NCI-H1048 (cell line): ENCODE data around the gene KRTAP5-4.
"Not testable (repeated sequence)": the region's sequence is repeated elsewhere in the genome, so short reads cannot be mapped to it uniquely, and the experiment has no call there.

ENCODE experiments used
- DNase-seq: peaks from one replicate; lab custom pipeline; 2025; lab: John Stamatoyannopoulos, UW

Gene KRTAP5-4

GRCh38 chr11:1637628-1638027, 15.7 kb upstream of the KRTAP5-4 start:
- no peak for DNase-seq

GRCh38 chr11:1636291-1636950, 14.5 kb upstream of the KRTAP5-4 start:
- DNase-seq = no peak

DNA sequence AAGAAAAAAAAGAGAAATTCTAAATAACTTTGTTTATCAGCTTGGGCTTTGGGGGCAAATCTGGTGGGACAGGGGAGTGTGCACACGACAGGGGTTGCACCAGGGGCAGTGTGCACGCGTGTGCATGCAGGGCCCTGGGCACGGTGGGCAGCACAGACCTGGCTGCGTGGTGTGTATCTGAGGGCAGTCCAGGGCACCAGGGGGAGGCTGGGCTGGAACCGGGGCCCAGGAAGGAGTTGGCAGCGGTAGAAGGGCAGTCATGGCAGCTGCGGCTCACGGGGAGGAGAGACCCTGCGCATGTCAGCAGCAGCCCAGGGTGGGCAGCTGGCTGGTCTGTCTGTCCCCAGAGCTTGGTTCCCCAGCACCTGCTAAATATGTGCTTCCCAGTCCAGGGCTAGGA, 11.9 kb upstream of the KRTAP5-4 start:
- DNase-seq = no peak

DNA sequence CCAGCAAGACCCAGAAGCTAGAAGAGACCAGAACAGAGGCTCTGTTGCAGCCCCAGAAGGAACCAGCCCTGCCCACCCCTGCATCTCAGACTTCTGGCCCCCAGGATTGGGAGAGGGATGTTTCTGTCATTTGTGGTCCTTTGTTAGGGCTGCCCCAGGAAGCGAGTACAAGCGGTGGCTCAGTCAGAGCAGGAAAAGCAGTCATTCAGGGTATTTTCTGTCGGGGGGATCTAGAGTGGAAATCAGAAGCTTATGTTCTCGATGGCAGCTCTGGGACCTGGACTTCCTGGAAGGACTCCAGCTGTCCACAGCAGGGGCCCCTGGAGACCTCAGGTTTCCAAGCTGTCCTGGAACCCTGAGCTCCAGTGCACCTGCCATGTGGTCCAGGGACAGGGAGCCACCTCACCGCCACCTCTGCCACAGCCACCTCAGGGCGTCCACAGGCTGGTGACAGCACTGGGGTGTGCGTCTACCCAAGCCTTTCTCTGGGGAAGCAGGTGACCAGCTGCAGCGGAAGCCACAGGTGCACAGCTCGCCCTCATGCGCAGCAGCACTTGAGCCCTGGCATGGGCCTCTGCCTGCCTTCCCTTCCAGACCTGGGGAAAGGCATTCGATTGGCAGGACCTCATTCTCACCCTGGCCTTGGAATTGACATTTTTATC, 10.2 kb upstream of the KRTAP5-4 start:
- no peak for DNase-seq

DNA sequence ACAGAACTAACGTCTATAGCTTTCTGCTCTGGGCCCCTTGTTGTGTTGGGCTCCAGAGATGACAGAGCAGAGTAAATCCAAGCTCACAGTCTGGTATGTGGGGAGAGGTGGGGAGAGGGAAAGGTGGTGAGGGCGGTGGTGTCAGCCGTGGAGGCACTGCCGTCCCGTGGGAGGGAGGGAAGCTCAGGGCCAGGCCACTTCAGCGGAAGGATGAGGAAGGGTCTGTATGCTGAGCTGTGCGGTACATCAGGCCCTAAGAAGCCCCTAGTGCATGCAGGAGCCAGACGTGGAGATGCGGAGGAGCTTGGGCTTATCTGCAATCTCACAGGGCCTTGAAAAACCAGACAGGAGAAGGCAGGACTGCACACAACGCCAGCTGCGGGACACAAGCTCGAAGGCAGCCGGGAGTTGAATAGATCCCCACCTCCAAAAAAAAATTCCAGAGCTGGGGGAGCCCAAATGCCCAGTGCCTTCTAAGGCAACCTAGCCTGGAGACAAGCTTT, 9.2 kb upstream of the KRTAP5-4 start:
- no peak for DNase-seq

DNA sequence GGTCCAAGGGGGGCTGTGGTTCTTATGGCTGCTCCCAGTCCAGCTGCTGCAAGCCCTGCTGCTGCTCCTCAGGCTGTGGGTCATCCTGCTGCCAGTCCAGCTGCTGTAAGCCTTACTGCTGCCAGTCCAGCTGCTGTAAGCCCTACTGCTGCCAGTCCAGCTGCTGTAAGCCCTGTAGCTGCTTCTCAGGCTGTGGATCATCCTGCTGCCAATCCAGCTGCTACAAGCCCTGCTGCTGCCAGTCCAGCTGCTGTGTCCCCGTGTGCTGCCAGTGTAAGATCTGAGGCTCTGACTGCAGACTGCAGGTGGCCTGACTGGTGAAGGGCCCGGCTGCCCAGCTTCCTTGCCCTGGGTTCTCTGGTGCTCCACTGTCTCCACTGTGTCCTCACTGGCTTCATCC, 8.3 kb upstream of the KRTAP5-4 start:
- DNase-seq = no peak

GRCh38 chr11:1629326-1630185, 7.6 kb upstream of the KRTAP5-4 start, which contains the start of gene KRTAP5-5:
Gene KRTAP5-5 (plus strand): TSS chr11:1629775. CDS start chr11:1629841, 66 bp downstream.
- no peak for DNase-seq

- DNase-seq = peak; percentile 11
Observed at GRCh38 chr11:1628506-1629325, 6.8 kb upstream of the KRTAP5-4 start.

DNA sequence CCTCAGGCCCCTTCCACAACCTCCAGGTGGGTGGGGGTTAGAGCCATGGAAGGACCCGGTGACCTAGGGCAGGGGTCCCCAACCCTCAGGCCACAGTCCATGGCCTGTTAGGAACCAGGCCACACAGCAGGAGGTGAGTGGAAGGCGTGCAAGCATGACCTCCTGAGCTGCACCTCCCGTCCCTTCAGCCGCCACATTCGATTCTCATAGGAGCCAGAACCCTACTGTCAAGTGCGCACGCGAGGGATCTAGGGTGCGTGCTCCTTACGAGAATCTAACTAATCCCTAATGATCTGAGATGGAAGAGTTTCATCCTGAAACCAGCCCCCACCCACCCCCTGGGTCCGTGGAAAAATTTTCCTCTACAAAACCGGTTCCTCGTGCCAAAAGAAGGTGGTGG, 3.6 kb upstream of the KRTAP5-4 start:
- DNase-seq = no peak

DNA sequence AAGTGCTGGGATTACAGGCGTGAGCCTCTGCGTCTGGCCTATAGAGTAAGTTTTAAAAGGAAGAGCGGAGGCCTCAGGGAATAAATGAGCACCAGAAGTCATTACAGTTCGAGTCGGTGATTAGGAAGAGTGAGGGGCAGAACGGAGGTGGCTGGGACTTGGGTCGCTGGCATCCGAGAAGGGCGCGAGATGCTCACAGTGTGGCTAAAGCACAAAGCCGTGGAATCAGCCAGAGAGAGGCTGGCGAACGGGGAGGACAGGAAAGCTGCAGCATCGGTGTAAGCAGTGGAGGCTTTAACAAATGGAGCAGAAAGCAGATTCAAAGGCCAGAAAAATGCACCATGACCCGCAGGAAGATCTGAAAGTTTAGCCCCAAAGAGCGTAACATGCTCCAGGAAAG, 2.7 kb upstream of the KRTAP5-4 start:
- no peak for DNase-seq

GRCh38 chr11:1623716-1624115, 1.8 kb upstream of the KRTAP5-4 start:
- DNase-seq = no peak

- DNase-seq = no peak
Observed at GRCh38 chr11:1619449-1619848, 2.5 kb downstream of the KRTAP5-4 start.

DNA sequence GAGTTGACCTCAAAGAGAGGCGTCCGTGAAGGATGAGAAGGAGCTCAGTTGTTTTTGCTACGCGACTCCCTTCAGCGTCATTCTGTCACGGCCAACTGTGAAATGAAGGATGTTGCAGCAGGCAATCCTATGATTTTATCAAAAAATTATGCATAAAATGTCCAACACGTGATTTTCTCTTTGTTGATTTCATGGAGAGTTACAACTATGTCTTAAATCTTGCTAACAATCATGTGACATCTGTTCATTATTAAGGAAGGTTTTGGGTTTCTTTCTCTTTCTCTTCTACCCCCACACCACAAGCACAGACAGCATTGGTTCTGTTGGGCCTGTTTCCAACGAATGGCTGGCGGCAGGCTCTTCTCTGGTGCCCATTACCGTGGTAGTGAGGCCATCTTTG, 3.7 kb downstream of the KRTAP5-4 start:
- no peak for DNase-seq

DNA sequence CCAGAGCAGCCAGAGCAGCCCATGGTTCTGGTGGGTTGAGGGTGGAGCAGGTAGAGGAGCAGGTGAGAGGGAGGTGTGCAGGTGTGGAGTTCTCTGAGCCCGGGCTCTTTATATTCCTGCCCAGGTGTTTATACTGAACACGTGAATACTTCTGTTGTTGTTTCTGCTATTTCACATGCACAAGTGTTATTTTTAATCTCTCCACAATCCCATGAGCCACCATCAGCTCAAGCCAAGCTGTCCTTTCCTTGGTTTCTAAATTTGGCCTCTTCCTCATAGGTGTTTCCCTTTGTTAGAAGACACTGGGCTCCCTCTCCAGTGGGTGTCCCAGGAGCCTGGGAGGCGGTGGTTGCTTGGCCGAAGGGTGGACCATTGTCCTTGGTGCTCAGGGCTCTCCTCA, 13.6 kb downstream of the KRTAP5-4 start, which contains the start of gene KRTAP5-3:
Gene KRTAP5-3, minus strand, starts transcription at position 101 of the 400 bp plus-strand sequence. Its CDS starts 78 bp downstream, at position 23.
- DNase-seq = no peak

DNA sequence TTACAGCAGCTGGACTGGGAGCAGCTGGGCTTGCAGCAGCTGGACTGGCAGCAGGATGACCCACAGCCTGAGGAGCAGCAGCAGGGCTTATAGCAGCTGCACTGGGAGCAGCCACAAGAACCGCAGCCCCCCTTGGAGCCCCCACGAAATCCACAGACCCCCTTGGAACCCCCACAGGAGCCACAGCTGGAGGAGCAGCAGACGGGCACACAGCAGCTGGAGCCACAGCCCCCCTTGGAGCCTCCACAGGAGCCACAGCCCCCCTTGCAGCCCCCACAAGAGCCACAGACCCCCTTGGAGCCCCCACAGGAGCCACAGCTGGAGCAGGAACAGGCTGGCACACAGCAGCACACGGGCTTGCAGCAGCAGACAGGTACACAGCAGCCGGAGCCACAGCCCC, 14.0 kb downstream of the KRTAP5-4 start:
- DNase-seq = not testable (repeated sequence)

- not testable (repeated sequence) for DNase-seq
Observed at GRCh38 chr11:1607156-1607845, 14.6 kb downstream of the KRTAP5-4 start.

DNA sequence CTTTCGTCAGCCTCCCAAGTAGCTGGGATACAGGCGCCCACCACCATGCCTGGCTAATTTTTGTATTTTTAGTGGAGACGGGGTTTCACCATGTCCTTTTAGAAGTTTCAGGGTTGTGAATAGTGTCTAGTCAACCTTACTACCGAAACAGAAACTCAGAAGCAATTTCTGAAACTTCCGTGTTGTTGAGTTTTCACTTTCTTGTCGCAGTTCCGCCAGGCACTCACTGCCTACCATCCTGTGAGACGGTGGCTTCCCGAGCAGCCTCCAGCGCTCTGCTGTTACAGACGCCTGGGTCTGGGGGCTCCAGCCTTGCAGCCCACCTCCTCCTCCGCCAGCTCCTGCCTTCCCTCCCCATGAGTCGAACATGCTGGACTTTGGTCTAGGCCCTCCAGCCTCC, 16.0 kb downstream of the KRTAP5-4 start:
- DNase-seq = not testable (repeated sequence)

DNA sequence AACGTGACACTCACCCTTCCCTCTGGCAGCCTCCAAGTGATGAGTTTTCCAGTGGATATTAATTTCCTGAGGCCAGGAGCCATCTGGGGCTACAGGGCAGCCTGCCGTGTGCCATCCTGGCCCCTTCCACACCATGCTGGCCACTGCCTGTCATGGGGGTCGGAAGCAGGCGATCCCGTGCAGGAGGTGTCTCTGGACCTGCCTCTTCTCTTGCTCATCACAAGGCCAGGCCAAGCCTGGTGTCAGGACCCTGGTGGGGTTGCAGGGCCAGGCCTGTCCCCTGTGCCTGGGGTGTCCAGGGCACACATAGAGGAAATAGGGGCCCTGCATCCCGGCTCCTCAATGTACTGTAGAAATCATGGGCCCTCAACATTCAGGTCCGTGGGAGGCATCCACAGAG, 17.2 kb downstream of the KRTAP5-4 start:
- no peak for DNase-seq

DNA sequence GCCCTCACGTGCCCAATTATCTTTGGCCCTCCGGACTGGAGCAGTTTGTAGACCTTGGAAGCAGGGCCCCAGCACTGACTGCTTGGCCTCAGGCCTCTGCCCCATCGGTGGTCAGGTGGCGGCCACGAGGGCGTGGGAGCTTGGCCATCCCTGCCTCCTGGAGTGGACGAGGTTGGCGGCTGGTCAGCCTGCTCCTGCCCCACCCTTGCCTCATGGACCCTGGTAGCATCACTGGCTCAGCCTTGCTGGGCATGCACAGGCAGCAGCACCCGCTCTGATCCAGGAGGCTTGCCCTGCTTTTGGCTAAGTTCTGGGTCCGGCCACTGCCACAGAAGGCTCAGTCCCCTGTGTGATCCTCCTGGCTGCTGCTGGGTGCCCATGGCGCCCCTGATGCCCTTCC, 17.8 kb downstream of the KRTAP5-4 start:
- DNase-seq = no peak

DNA sequence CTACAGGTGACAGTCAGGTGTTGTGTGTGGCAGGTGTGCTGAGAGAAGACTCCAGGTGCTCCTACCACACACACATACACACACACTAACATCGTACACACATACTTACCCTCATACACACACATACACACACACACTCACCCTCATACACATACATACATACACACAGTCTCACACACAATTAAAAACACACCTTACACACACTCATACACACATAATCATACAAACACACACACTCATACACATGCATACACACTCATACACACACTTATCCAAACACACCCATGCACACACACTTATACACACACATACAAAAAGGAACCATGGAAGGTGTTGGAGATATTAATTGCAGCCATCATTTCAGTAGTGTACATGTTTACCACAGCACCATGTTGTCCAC, 18.3 kb downstream of the KRTAP5-4 start:
- no peak for DNase-seq

DNA sequence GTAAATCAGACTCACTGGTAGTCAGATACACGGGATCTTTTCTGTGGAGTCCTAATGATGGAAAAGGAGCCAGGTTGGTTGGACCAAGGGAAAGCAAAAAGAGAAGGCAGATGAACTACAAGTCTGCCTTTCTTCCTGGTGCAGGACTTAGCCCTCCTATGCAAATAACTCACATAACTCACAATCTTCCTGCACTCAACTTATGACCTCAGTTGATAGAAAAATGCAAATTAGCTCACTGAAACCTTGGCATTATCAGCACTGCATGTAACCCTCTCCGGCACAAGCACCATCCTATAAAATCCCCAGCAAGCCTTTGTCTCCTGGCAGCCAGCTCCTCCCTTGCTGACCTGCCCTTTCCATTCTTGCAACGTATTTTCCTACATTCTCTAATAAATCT, 20.3 kb downstream of the KRTAP5-4 start:
- peak; percentile 6 for DNase-seq
